Measurements from ENCODE around the gene BRI3. TPM values are rescaled to one million over a fixed set of nuclear protein-coding genes. Genes with fewer than 3 reads are reported as not detected.
"Not testable (repeated sequence)": the region's sequence is repeated elsewhere in the genome, so short reads cannot be mapped to it uniquely, and the experiment has no call there.

The BRI3 gene
- total and polyA plus RNA-seq, 11 donors: 51.0 to 274 (median 229) TPM

GRCh38 chr7:98312201-98312600, 30.7 kb downstream of the BRI3 start:
- no peak for DNase-seq
- H3K36me3 ChIP-seq: peaks cover 0 to 20% (median 14%) of the 10 kb centered on the region in 9 donors
- no peak overlapping the region for H3K27ac ChIP-seq
- 59 to 76% (median 65%) methylated on average over 7 of the region's 7 CpGs for WGBS, 4 donors
- no peak overlapping the region for H3K4me3 ChIP-seq
- no peaks in the 10 kb centered on the region for H3K9me3 ChIP-seq
- TF ChIP-seq POLR2A (IDR thresholded peaks at IDR 0.05): no peak
- TF ChIP-seq, protein P1, sequence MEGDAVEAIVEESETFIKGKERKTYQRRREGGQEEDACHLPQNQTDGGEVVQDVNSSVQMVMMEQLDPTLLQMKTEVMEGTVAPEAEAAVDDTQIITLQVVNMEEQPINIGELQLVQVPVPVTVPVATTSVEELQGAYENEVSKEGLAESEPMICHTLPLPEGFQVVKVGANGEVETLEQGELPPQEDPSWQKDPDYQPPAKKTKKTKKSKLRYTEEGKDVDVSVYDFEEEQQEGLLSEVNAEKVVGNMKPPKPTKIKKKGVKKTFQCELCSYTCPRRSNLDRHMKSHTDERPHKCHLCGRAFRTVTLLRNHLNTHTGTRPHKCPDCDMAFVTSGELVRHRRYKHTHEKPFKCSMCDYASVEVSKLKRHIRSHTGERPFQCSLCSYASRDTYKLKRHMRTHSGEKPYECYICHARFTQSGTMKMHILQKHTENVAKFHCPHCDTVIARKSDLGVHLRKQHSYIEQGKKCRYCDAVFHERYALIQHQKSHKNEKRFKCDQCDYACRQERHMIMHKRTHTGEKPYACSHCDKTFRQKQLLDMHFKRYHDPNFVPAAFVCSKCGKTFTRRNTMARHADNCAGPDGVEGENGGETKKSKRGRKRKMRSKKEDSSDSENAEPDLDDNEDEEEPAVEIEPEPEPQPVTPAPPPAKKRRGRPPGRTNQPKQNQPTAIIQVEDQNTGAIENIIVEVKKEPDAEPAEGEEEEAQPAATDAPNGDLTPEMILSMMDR (IDR thresholded peaks at IDR 0.05): no peak
- ATAC-seq: no peak
- intact Hi-C loops (cut with DNase I): no loop called here
- no peaks in the 10 kb centered on the region for H3K4me1 ChIP-seq
- H3K27me3 ChIP-seq: no peaks in the 10 kb centered on the region

DNA sequence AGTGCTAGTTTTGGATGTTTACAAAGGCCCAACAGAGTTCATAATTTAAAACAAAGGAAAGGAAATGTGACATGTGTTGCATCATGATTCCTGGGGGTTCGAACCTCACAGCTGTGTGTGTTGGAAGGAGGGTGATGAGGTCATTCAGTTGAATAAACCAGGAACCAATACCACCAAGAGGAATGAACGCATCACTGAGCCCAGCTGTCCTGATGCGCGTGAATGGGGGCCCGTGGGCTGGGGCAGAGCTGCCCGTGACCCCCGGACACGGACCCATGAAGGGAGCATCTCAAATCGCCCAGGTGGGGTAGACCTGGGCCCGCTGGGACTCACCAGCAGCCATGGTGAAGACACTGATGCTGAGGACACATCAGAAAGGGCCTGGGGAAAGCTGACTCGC, 33.0 kb downstream of the BRI3 start:
- TF ChIP-seq, protein P1 (IDR thresholded peaks at IDR 0.05): no peak
- no peak for TF ChIP-seq POLR2A (IDR thresholded peaks at IDR 0.05)
- intact Hi-C loops (cut with DNase I): no loop called here
- 94 to 96% (median 94%) methylated on average over 11 of the region's 11 CpGs for WGBS, 4 donors
- Histone ChIP-seq H3K27ac (no peak overlapping the region), H3K4me3 (no peak overlapping the region), H3K27me3 (no peaks in the 10 kb centered on the region), H3K4me1 (no peaks in the 10 kb centered on the region), H3K9me3 (no peaks in the 10 kb centered on the region), H3K36me3 (peaks cover 0 to 10% (median 0%) of the 10 kb centered on the region in 9 donors)
- no peak for DNase-seq
- ATAC-seq: no peak

DNA sequence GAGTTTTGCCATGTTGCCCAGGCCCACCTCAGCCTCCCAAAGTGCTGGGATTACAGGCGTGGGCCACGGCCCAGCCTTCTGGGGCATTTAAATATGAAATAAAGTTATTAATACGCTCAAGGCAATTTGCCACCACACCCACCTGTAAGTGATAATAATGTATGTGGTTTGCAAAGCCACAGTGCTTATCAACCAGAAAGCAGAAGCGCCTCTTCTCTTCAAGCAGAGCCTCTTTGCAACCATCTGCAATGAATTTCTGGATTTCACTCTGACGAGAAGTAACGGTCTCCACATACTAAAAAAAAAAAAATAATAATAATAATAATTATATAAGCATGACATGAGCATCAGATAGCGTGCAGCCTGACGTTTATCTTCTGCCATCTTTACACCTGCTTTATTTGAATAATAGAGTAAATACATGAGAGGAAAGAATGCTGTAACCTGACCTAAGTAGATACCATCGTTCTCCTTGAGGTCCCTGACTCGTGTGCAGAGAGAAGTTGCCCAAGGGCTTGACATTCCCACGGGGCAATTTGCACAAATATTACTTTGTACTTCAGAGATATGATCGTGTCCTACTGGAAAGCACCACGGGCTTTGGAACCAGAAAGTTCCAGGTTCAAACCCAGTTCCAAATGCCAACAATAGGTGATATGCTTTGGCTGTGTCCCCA, 34.0 kb downstream of the BRI3 start:
- H3K27ac ChIP-seq: no peak overlapping the region
- no peaks in the 10 kb centered on the region for H3K9me3 ChIP-seq
- WGBS, 4 donors: 80 to 94% (median 88%) methylated on average over 13 of the region's 13 CpGs
- no peak overlapping the region for H3K4me3 ChIP-seq
- no peaks in the 10 kb centered on the region for H3K4me1 ChIP-seq
- DNase-seq: no peak
- intact Hi-C loops (cut with DNase I): no loop called here
- TF ChIP-seq, protein P1 (IDR thresholded peaks at IDR 0.05): no peak
- TF ChIP-seq POLR2A (IDR thresholded peaks at IDR 0.05): no peak
- no peaks in the 10 kb centered on the region for H3K27me3 ChIP-seq
- peaks cover 0 to 10% (median 0%) of the 10 kb centered on the region in 9 donors for H3K36me3 ChIP-seq
- ATAC-seq: no peak

DNA sequence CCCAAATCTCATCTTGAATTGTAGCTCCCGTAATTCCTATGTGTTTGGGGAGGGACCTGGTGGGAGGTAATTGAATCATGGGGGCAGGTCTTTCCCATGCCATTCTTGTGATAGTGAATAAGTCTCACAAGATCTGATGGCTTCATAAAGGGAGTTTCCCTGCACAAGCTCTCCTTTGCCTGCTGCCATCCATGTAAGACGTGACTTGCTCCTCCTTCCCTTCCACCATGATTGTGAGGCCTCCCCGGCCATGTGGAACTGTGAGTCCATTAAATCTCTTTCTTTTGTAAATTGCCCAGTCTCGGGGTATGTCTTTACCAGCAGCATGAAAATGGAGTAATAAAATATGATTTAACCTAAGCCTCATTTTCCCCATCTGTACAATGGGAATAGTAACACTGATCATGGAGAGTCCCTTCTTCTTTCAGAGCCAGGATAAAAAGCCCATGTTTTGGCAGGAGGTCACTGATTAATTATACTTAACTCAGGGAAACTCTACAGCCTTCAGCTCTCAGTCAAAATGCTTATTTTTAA, 34.6 kb downstream of the BRI3 start:
- H3K36me3 ChIP-seq; H3K4me1 ChIP-seq; H3K27ac ChIP-seq; ATAC-seq; H3K27me3 ChIP-seq; H3K9me3 ChIP-seq; intact Hi-C loops (cut with DNase I); H3K4me3 ChIP-seq; DNase-seq: not testable (repeated sequence)
- WGBS, 4 donors: 95 to 100% (median 96%) methylated on average over 4 of the region's 4 CpGs

All from heart left ventricle (tissue), 16 donors.